GM18867 (cell line): Measurements from ENCODE around the gene SHMT1.
"Not testable (repeated sequence)": the region's sequence is repeated elsewhere in the genome, so short reads cannot be mapped to it uniquely, and the experiment has no call there.

Experiments used
- ATAC-seq: cut with Tn5 transposase; IDR thresholded peaks from one replicate; pipeline ENCODE4 v1.9.1; 2021; ENCODE audit warnings: mild to moderate bottlenecking, moderate library complexity; ENCODE audit not compliant: unreplicated experiment

SHMT1 gene

DNA sequence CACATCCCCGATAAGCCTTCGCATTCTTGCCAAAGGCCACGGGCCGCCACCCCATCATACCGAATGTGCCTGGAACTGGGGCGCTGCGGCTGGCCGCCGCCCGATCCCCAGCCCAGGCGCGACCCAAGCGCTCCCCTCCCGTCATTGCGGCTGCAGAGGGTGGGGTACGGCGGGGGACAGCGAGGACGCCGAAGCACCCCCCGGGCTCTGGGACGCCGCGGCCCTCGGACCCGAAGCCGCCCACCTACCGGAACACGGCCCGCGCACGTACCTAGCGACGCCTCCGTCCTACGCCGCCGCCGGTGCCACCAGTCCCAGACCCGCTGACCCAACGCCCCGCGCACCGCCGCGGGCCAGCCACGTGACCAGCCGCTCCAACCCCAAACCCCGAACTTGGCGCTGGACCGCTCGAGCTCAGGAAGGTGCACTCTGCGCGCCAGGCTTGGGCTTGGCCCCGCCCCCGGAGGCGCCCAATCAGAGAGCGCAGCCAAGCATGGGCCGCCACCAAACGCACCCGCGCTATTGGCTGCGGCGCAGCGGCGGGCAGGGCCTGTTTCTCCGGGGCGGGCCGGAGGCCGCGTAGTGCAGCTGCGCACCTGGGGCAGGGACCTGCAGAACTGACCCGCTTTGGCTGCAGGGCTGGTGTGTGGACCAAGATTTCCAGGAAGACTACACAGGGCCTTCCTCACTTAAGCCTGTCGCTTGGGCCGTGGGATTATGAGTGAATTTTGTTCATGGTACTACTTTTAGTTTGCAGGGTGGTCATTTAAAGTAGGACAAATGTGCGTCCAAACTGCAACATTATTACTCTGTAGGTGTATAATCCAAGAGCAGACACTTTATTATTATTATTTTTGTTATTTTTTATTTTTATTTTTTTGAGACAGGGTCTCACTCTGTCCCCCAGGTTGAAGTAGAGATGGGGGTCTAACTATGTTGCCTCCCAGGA is at the start of gene SHMT1:
Gene SHMT1 (minus strand): TSS at position 450 of the 949 bp plus-strand sequence. CDS start 7,569 bp downstream, outside the sequence.
- ATAC-seq = peak; percentile 96

- ATAC-seq = peak; percentile 75
Observed at GRCh38 chr17:18412001-18412538, 48.7 kb upstream of the SHMT1 start.

GRCh38 chr17:18411377-18411864 is 48.1 kb upstream of the SHMT1 start:
- peak; percentile 6 for ATAC-seq

DNA sequence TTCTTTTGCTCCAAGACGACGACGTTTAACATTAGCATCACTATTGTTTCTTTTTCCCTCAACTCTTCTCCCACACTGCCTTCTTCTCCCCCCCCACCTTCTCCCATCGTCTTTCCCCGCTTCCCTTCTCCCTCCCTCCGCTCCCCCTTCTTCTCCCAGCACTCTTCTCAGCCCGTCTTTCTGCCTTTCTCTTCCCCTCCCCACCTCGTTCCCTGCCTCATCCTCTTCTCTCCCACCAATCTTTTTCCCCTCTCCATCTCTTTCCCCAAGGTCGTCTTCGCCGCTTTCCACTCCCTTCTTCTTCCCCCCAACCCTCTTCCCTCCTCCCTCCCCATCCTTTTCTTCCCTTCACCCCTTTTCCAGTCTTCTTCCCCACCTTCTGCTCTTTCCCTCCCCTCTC is 47.4 kb upstream of the SHMT1 start:
- ATAC-seq = not testable (repeated sequence)

- ATAC-seq = not testable (repeated sequence)
Observed at GRCh38 chr17:18409321-18409720, 46.0 kb upstream of the SHMT1 start.

DNA sequence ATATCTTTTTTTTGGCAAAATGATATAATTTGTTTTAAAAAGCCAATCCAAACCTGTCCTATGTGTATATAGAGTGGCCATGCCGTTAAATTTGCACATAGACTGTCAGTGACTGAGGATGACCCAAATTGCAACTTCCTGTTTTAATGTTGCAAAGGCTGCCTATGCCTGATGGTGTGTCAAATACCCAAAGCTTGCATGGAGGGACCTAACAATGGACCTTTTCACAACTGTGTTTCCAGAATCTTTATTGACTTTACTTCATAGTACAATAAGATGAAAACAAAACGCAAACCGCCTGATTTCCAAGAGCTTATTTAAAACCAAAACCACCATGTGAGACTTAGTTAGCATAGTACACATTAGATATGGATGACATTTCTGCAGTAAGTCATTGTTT is 45.6 kb upstream of the SHMT1 start:
- ATAC-seq = not testable (repeated sequence)

DNA sequence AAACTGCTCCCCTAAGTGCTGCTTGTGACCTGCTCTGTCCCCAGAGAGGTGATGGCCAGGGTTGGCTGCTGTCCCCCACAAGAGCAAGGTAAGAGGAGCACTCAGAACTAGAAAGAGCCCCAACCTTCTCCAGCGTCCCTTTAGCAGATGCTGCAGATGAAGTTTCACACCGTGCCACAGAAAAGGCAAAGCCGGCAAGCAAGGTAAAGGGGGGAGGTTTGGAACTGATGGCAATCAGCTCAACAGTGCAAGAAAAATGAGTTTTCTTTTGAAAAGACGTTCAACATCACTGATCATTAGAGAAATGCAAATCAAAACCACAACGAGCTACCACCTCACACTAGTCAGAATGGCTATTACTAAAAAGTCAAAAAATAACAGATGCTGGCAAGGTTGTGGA is 40.3 kb upstream of the SHMT1 start:
- ATAC-seq = peak; percentile 86

- not testable (repeated sequence) for ATAC-seq
Observed at GRCh38 chr17:18403166-18403565, 39.8 kb upstream of the SHMT1 start.

GRCh38 chr17:18401872-18402590 is 38.7 kb upstream of the SHMT1 start:
- not testable (repeated sequence) for ATAC-seq

DNA sequence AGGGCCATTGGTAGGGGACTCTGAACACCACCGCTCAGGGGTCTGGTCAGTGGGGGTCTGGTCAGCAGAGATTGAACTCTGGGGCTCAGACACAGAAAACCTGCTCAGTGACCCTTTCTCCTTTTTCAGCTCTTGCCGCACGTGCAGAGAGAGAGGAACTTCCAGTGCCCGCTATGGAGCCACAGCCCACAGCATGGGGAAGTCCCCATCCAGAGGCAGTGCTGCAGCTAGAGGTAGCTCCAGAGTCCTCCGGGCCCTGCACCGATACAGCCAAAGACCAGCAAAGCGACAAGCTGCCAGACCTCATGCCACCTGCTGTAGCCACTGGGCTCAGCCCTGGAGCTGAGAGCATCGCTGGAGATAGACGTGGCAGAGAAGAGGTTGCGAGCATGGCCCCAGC is 25.4 kb upstream of the SHMT1 start:
- ATAC-seq = not testable (repeated sequence)

DNA sequence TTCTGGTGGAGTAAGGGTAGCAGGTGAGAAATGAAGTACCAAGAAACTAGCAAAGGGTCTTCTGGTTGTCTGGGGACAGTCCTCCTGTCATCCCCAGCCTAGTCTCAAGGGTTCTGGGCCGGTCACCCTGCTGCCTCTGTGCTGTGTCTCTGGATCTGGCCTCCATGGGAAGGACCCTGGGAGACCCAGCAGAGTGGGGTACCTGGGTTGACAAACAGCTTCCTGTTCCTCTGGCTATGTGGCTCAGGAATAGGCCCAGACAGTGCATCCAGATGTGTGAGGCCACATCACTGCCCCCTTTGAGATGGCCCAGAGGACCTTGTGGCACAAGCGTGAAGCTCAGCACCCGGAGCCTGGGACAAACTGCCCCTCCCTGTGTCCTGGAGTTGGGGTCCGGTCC is 24.9 kb upstream of the SHMT1 start:
- ATAC-seq = not testable (repeated sequence)

- ATAC-seq = not testable (repeated sequence)
Observed at GRCh38 chr17:18387583-18387982, 24.2 kb upstream of the SHMT1 start.

- not testable (repeated sequence) for ATAC-seq
Observed at GRCh38 chr17:18384271-18384670, 20.9 kb upstream of the SHMT1 start.

GRCh38 chr17:18383079-18383481 is 19.7 kb upstream of the SHMT1 start:
- ATAC-seq = not testable (repeated sequence)

GRCh38 chr17:18382441-18383078 is 19.2 kb upstream of the SHMT1 start:
- no peak for ATAC-seq

- no peak for ATAC-seq
Observed at GRCh38 chr17:18381953-18382245, 18.5 kb upstream of the SHMT1 start.

- no peak for ATAC-seq
Observed at GRCh38 chr17:18381158-18381952, 18.0 kb upstream of the SHMT1 start.

GRCh38 chr17:18380471-18381157 is 17.3 kb upstream of the SHMT1 start:
- ATAC-seq = no peak
